ENCODE data around the gene PPP2R1B. TPM values are rescaled to one million over a fixed set of nuclear protein-coding genes. Genes with fewer than 3 reads are reported as not detected.
"Not testable (repeated sequence)": the region's sequence is repeated elsewhere in the genome, so short reads cannot be mapped to it uniquely, and the experiment has no call there.

PPP2R1B gene
- total and polyA plus RNA-seq, 11 donors, result 4.2 to 99.9 (median 7.9) TPM

DNA sequence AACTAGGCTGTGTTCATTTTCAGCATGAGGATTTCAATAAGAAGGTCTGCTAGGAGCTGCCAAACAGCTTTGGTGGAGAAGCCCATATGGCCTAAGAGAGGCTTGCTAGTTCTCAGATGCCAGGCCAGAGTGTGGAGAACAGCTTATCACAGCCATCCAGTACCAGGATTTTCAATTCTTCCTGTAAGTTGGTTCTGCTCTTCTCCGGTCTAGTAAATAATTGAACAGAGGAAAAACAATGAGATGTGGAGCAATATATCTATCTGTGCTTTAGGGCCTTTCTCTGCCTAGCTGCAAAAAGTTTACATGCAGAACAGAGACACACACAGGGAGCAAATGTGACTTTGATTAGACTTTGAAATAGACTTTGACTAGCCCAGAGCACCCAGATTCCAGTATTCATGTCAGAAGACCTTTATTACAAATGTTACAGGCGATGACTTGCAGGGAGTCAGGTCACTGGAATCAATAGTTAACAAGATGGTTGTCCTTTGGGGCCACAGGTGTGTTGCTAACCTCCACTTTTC lies 19.8 kb upstream of the PPP2R1B start:
- Histone ChIP-seq H3K9me3 (no peaks in the 10 kb centered on the region), H3K27ac (peak overlapping the region; percentile 43 to 97 (median 82)), H3K36me3 (peaks cover 0 to 43% (median 15%) of the 10 kb centered on the region in 9 donors), H3K4me3 (no peak overlapping the region), H3K27me3 (no peaks in the 10 kb centered on the region), H3K4me1 (peaks cover 0 to 57% (median 8%) of the 10 kb centered on the region in 12 donors)
- peak in 1 of 5 donors; percentile 35 for DNase-seq
- 73 to 82% (median 74%) methylated on average over 2 of the region's 2 CpGs for WGBS, 4 donors
- peak in 3 of 4 donors; percentile 44 to 76 (median 53) for ATAC-seq
- TF ChIP-seq, protein P1, sequence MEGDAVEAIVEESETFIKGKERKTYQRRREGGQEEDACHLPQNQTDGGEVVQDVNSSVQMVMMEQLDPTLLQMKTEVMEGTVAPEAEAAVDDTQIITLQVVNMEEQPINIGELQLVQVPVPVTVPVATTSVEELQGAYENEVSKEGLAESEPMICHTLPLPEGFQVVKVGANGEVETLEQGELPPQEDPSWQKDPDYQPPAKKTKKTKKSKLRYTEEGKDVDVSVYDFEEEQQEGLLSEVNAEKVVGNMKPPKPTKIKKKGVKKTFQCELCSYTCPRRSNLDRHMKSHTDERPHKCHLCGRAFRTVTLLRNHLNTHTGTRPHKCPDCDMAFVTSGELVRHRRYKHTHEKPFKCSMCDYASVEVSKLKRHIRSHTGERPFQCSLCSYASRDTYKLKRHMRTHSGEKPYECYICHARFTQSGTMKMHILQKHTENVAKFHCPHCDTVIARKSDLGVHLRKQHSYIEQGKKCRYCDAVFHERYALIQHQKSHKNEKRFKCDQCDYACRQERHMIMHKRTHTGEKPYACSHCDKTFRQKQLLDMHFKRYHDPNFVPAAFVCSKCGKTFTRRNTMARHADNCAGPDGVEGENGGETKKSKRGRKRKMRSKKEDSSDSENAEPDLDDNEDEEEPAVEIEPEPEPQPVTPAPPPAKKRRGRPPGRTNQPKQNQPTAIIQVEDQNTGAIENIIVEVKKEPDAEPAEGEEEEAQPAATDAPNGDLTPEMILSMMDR (IDR thresholded peaks at IDR 0.05), result no peak
- no peak for TF ChIP-seq POLR2A (IDR thresholded peaks at IDR 0.05)
- intact Hi-C loops (cut with DNase I), result loop anchor here in 4 of 10 donors (2.0 to 10.0 kb wide), 3 partner anchors 36 to 49 kb away; no protein-coding TSS in a partner anchor

DNA sequence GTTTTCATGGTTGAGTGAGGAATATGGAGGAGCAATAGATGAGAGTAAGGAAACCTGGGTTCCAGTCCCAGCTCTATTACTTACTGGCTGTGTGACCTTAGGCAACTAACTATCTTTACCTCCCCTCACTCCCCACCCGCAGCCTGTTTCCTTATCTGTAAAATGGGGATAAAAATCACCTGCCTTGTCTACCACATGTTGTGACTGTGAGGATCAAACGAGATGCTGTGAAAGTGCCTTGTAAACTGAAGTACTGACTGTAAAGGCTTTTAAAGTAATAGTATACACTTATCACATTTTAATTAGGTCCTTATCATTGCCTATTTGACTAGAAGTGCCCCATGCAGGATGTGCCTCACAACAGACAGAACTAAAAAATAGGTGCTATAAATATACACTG lies 18.9 kb upstream of the PPP2R1B start:
- ATAC-seq (no peak), DNase-seq (no peak)
- intact Hi-C loops (cut with DNase I), result loop anchor here in 4 of 10 donors (2.0 to 10.0 kb wide), 3 partner anchors 37 to 50 kb away; no protein-coding TSS in a partner anchor
- Histone ChIP-seq H3K4me3 (no peak overlapping the region), H3K36me3 (peaks cover 0 to 43% (median 15%) of the 10 kb centered on the region in 9 donors), H3K27ac (peak overlapping the region; percentile 43 to 97 (median 82)), H3K27me3 (no peaks in the 10 kb centered on the region), H3K4me1 (peaks cover 0 to 57% (median 8%) of the 10 kb centered on the region in 12 donors), H3K9me3 (no peaks in the 10 kb centered on the region)
- no peak for TF ChIP-seq POLR2A (IDR thresholded peaks at IDR 0.05)
- TF ChIP-seq, protein P1 (IDR thresholded peaks at IDR 0.05), result no peak
- 44 to 54% (median 47%) methylated on average over 2 of the region's 2 CpGs for WGBS, 4 donors

DNA sequence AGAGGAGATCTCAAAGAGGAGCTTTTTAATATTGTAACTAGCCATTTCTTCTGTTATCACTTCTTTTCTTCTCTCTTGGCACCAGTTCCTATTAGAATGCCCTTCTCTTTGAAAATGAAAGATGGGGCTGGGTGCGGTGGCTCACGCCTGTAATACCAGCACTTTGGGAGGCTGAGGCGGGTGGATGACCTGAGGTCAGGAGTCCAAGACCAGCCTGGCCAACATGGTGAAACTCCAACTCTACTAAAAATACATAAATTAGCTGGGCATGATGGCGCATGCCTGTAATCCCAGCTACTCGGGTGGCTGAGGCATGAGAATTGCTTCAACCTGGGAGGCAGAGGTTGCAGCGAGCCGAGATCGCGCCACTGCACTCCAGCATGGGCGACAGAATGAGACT lies 18.1 kb upstream of the PPP2R1B start:
- intact Hi-C loops (cut with DNase I), result loop anchor here in 4 of 10 donors (2.0 to 10.0 kb wide), 4 partner anchors 38 to 50 kb away; no protein-coding TSS in a partner anchor
- not testable (repeated sequence) for ATAC-seq, H3K27me3 ChIP-seq, H3K4me3 ChIP-seq, H3K9me3 ChIP-seq, DNase-seq
- Histone ChIP-seq H3K27ac (peak overlapping the region in 11 of 12 donors; percentile 17 to 97 (median 83)), H3K4me1 (peaks cover 0 to 57% (median 8%) of the 10 kb centered on the region in 12 donors), H3K36me3 (peaks cover 0 to 43% (median 15%) of the 10 kb centered on the region in 9 donors)
- WGBS, 4 donors, result 92 to 98% (median 97%) methylated on average over 10 of the region's 10 CpGs

DNA sequence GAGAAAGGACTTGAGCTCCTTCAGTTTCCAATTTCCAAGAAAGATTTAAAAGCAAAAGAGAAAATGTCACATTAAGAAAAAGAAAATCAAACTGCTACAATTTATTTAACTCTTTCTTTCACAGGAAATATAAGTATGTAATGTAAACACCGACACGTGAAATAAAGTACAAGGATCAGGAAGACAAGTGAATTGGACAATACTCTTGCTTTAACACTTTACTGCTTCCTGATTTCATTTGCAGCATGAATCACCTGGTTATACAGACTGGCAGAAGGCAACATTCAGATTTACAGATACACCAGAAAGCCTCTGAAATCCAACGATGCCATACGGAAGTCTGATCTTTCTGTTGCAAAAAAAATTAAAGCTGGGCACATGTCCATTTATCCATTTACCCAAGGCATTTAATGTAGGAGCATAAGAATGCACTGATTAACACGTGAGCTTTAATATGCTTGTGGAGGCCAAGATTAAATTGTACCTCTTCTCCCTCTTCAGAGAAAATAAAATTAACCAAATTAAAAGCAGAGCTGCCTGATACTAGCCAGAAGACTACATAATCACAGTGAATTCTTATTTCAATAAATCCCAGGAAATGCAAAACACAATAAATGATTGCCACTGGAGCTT lies 16.0 kb upstream of the PPP2R1B start:
- H3K36me3 ChIP-seq, result peaks cover 0 to 43% (median 15%) of the 10 kb centered on the region in 9 donors
- DNase-seq (no peak), ATAC-seq (no peak)
- no peak overlapping the region for H3K4me3 ChIP-seq
- no peaks in the 10 kb centered on the region for H3K9me3 ChIP-seq
- WGBS, 4 donors, result 57 to 62% (median 60%) methylated on average over 5 of the region's 5 CpGs
- TF ChIP-seq, protein P1 (IDR thresholded peaks at IDR 0.05), result no peak
- TF ChIP-seq POLR2A (IDR thresholded peaks at IDR 0.05), result no peak
- H3K27me3 ChIP-seq, result no peaks in the 10 kb centered on the region
- H3K4me1 ChIP-seq, result peaks cover 0 to 45% (median 2%) of the 10 kb centered on the region in 12 donors
- H3K27ac ChIP-seq, result peak overlapping the region in 1 of 12 donors; percentile 7
- intact Hi-C loops (cut with DNase I), result loop anchor here in 3 of 10 donors (5.0 to 10.0 kb wide), 3 partner anchors 40 to 53 kb away; no protein-coding TSS in a partner anchor
